Right kidney (tissue), 1 donor: ENCODE measurements around the gene TRABD2A.

Source experiments
- DNase-seq: peaks from one replicate; pipeline ENCODE4 v3.0.0-alpha.2; 2016

The TRABD2A gene

GRCh38 chr2:84821806-84822205 lies 59.1 kb downstream of the TRABD2A start:
- DNase-seq, result no peak

- DNase-seq, result no peak
Measured at GRCh38 chr2:84817239-84817655, 63.6 kb downstream of the TRABD2A start.

- no peak for DNase-seq
Measured at GRCh38 chr2:84816426-84817026, 64.4 kb downstream of the TRABD2A start.

GRCh38 chr2:84815146-84815545 lies 65.7 kb downstream of the TRABD2A start:
- no peak for DNase-seq

GRCh38 chr2:84811839-84812431 lies 68.9 kb downstream of the TRABD2A start:
- no peak for DNase-seq

- DNase-seq, result no peak
Measured at GRCh38 chr2:84808279-84808678, 72.6 kb downstream of the TRABD2A start.

GRCh38 chr2:84807063-84807485 lies 73.8 kb downstream of the TRABD2A start:
- no peak for DNase-seq

GRCh38 chr2:84805250-84805958 lies 75.5 kb downstream of the TRABD2A start:
- no peak for DNase-seq

- no peak for DNase-seq
Measured at GRCh38 chr2:84801811-84802210, 79.1 kb downstream of the TRABD2A start.

GRCh38 chr2:84800194-84800805 lies 80.6 kb downstream of the TRABD2A start:
- no peak for DNase-seq

GRCh38 chr2:84799772-84800171 lies 81.1 kb downstream of the TRABD2A start:
- DNase-seq, result no peak

- no peak for DNase-seq
Measured at GRCh38 chr2:84797271-84797670, 83.6 kb downstream of the TRABD2A start.

- no peak for DNase-seq
Measured at GRCh38 chr2:84796798-84797197, 84.1 kb downstream of the TRABD2A start.

GRCh38 chr2:84793641-84794040 lies 87.2 kb downstream of the TRABD2A start:
- DNase-seq, result no peak

GRCh38 chr2:84792856-84793522 lies 87.9 kb downstream of the TRABD2A start:
- DNase-seq, result no peak

- DNase-seq, result no peak
Measured at GRCh38 chr2:84788498-84788897, 92.4 kb downstream of the TRABD2A start.

- no peak for DNase-seq
Measured at GRCh38 chr2:84788027-84788426, 92.9 kb downstream of the TRABD2A start.

GRCh38 chr2:84786601-84787000 lies 94.3 kb downstream of the TRABD2A start:
- no peak for DNase-seq

- no peak for DNase-seq
Measured at GRCh38 chr2:84785950-84786349, 94.9 kb downstream of the TRABD2A start.

GRCh38 chr2:84782717-84783442 lies 98.0 kb downstream of the TRABD2A start:
- DNase-seq, result no peak

GRCh38 chr2:84781942-84782716 lies 98.8 kb downstream of the TRABD2A start:
- DNase-seq, result no peak
